Activated effector memory CD4-positive, alpha-beta T cell treated with Interleukin-2 at 50 U/mL for 16 hours (primary cell): Measurements from ENCODE around the gene DTX1.
A peak's percentile ranks its signal among the peaks of the same experiment; 100 is the strongest.
"Not testable (repeated sequence)": the region's sequence is repeated elsewhere in the genome, so short reads cannot be mapped to it uniquely, and the experiment has no call there.

Source experiments
- DNase-seq: peaks from one replicate; pipeline ENCODE4 v3.0.0-alpha.2; 2020

The DTX1 gene

GRCh38 chr12:113097716-113098440, 41.3 kb downstream of the DTX1 start:
- DNase-seq = no peak

GRCh38 chr12:113098441-113099028, 42.0 kb downstream of the DTX1 start:
- peak; percentile 38 for DNase-seq

- DNase-seq = no peak
Measured at GRCh38 chr12:113099364-113099763, 42.8 kb downstream of the DTX1 start.

- no peak for DNase-seq
Measured at GRCh38 chr12:113099764-113100163, 43.2 kb downstream of the DTX1 start.

GRCh38 chr12:113101751-113102150, 45.2 kb downstream of the DTX1 start:
- no peak for DNase-seq

- no peak for DNase-seq
Measured at GRCh38 chr12:113102811-113103210, 46.3 kb downstream of the DTX1 start.

- peak; percentile 68 for DNase-seq
Measured at GRCh38 chr12:113103756-113104450, 47.4 kb downstream of the DTX1 start.

- DNase-seq = no peak
Measured at GRCh38 chr12:113104953-113105510, 48.5 kb downstream of the DTX1 start.

GRCh38 chr12:113105606-113106271, 49.2 kb downstream of the DTX1 start:
- DNase-seq = no peak

GRCh38 chr12:113106361-113106760, 49.8 kb downstream of the DTX1 start:
- no peak for DNase-seq

- no peak for DNase-seq
Measured at GRCh38 chr12:113108308-113108707, 51.8 kb downstream of the DTX1 start.

GRCh38 chr12:113109360-113109759, 52.8 kb downstream of the DTX1 start:
- no peak for DNase-seq

GRCh38 chr12:113109872-113110599, 53.5 kb downstream of the DTX1 start:
- no peak for DNase-seq

GRCh38 chr12:113111247-113111646, 54.7 kb downstream of the DTX1 start:
- DNase-seq = no peak

- DNase-seq = no peak
Measured at GRCh38 chr12:113112043-113112899, 55.7 kb downstream of the DTX1 start.

- no peak for DNase-seq
Measured at GRCh38 chr12:113113397-113113796, 56.9 kb downstream of the DTX1 start.

GRCh38 chr12:113114447-113115178, 58.1 kb downstream of the DTX1 start:
- DNase-seq = no peak

- DNase-seq = no peak
Measured at GRCh38 chr12:113115455-113116126, 59.1 kb downstream of the DTX1 start.

- no peak for DNase-seq
Measured at GRCh38 chr12:113116875-113117274, 60.3 kb downstream of the DTX1 start.

GRCh38 chr12:113117684-113118083, 61.2 kb downstream of the DTX1 start:
- DNase-seq = not testable (repeated sequence)
